HL-60 (cell line): Measurements from ENCODE around the gene DGCR8.

Source experiments
- DNase-seq, 2 experiments: peaks; one replicate each; pipeline ENCODE4 v3.0.0-alpha.2; 2010 to 2020; ENCODE audit warnings: low read depth in 1 of 2, low spot score in 1 of 2
- H3K27ac ChIP-seq: fragments of 250-450 bp; sonication (Bioruptor Pico); replicated peaks from 2 replicates; pipeline ENCODE4 v1.5.1; 2020; ENCODE audit warnings: mild to moderate bottlenecking, moderate library complexity
- H3K27me3 ChIP-seq: fragments of 250-450 bp; sonication (Bioruptor Pico); 2 replicates; pipeline ENCODE4 v1.5.1; 2021; ENCODE audit warnings: mild to moderate bottlenecking, moderate library complexity; ENCODE audit not compliant: insufficient read depth, poor library complexity, severe bottlenecking
- H3K4me3 ChIP-seq: replicated peaks from 2 replicates; pipeline ENCODE4 v1.5.1; 2011; ENCODE audit warnings: mild to moderate bottlenecking, control low read depth, low read length; ENCODE audit not compliant: insufficient read depth
- CTCF ChIP-seq: IDR thresholded peaks from one replicate; pipeline ENCODE4 v1.5.1; 2011; ENCODE audit warnings: low read length, control low read depth, inconsistent platforms; ENCODE audit not compliant: insufficient read depth
- GABPA ChIP-seq: IDR thresholded peaks from 2 replicates; pipeline ENCODE4 v1.6.1; 2012; ENCODE audit warnings: low read depth
- POLR2AphosphoS5 ChIP-seq: IDR thresholded peaks from 2 replicates; pipeline ENCODE4 v1.6.1; 2012; ENCODE audit warnings: low read depth
- REST ChIP-seq: IDR thresholded peaks from 2 replicates; pipeline ENCODE4 v1.6.1; 2012; ENCODE audit warnings: low read depth; ENCODE audit not compliant: insufficient replicate concordance
- SPI1 ChIP-seq: IDR thresholded peaks from 2 replicates; pipeline ENCODE4 v1.6.1; 2012; ENCODE audit warnings: low read depth, mild to moderate bottlenecking, borderline replicate concordance

Gene DGCR8

GRCh38 chr22:20102203-20102780, 22.3 kb downstream of the DGCR8 start:
- no peak for TF ChIP-seq CTCF
- no peak for TF ChIP-seq REST
- TF ChIP-seq POLR2AphosphoS5, result no peak
- no peak for TF ChIP-seq SPI1
- no peak for TF ChIP-seq GABPA
- DNase-seq, result no peak
- Histone ChIP-seq H3K27ac (no peak overlapping the region), H3K27me3 (no peaks in the 10 kb centered on the region), H3K4me3 (no peak overlapping the region)

DNA sequence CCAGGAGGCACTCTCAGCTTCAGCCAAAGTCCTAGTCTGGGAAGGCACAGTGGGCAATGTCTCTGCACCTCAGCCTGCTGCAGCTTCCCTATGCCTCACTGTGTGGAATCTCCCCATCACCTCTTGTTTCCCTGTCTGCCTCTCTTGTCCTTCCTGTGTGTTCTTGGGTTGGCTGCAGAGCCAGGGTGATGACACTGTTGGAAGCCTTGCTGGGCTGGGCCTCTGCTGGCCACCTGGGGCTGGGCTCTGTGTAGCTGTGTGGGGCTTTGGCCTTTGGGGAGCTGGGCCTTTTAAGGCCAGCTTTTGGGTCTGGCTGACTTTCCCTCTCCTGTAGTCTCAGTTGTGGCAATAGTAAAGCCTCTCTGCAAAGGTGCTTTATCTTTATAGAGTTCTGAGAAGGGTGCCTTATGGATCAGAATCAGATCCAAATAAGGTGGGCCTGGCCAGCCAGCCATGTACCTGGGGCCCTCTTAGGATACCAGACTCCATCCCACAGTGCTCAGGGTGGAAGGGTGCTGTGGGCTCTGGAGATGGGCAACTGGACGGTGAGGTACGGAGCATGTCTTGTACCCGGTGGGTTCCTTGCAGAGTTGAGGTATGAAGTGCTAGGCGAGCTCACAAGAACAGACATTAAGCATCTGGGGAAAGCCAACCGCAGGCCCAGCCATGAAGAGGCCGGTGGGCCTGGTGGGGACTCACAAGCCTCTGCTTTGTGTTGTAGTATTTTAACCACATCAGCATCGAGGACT, 25.6 kb downstream of the DGCR8 start:
- Histone ChIP-seq H3K4me3 (no peak overlapping the region), H3K27ac (no peak overlapping the region), H3K27me3 (no peaks in the 10 kb centered on the region)
- no peak for DNase-seq
- TF ChIP-seq REST, result no peak
- TF ChIP-seq SPI1, result no peak
- TF ChIP-seq POLR2AphosphoS5, result no peak

DNA sequence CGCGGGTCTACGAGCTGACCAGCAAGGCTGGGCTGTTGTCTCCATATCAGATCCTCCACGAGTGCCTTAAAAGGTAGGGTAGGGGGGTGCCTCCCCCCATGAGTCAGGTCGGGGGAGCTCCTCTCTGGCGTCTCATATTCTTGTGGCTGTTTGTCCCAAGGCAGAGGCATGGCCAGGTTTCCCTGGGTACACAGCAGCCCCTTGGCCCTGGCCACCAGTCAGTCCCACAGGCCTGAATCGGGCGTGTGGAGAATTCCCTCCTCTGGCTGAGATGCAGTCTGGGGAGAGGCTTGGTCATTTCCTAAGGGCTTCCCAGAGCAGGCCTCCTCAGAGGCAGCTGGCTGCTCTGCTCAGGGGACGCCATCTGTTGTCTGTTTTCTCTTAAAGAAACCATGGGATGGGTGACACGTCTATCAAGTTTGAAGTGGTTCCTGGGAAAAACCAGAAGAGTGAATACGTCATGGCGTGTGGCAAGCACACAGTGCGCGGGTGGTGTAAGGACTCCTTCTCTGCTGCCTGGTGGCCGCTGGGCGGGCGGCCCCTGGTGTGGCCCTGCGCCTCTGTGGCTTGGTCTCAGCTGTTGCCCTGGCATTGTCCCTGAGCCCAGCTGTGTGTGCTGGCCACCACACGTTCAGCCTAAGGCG, 26.3 kb downstream of the DGCR8 start:
- TF ChIP-seq REST, result no peak
- TF ChIP-seq CTCF, result no peak
- TF ChIP-seq SPI1, result no peak
- no peak for TF ChIP-seq GABPA
- TF ChIP-seq POLR2AphosphoS5, result no peak
- Histone ChIP-seq H3K27me3 (no peaks in the 10 kb centered on the region), H3K4me3 (no peak overlapping the region), H3K27ac (no peak overlapping the region)
- DNase-seq, result no peak
